HCT116 (cell line): ENCODE results near the gene CCL1. TPM values are rescaled to one million over a fixed set of nuclear protein-coding genes. Genes with fewer than 3 reads are reported as not detected.

ENCODE experiments used
- ATAC-seq: fragments of 200-7000 bp; cut with Tn5 transposase; 2 replicates; pipeline ENCODE4 v1.9.1; 2020; ENCODE audit warnings: mild to moderate bottlenecking, moderate library complexity
- BruUV-seq: library from RNA; stranded (reverse); fragments of 400-500 nt; replicated peaks from 2 replicates; lab custom pipeline; 2021; lab: Mats Ljungman, UMichigan
- CTCF ChIA-PET: fragments of 300-600 bp; sonication (Branson Sonifier 250); formaldehyde crosslinking; loops from one replicate; lab custom pipeline; 2021; ENCODE audit warnings: antibody characterized with exemption; lab: Charles Lee
- POLR2A ChIA-PET: fragments of 300-600, 350-600 bp; sonication (Branson Sonifier 250); formaldehyde crosslinking; loops from one replicate; lab custom pipeline; 2021; ENCODE audit warnings: antibody characterized with exemption; lab: Charles Lee
- RAD21 ChIA-PET, 2 experiments: fragments of 300-600 bp; sonication (Branson Sonifier 250); formaldehyde crosslinking; loops; one replicate each; lab custom pipeline; 2023; ENCODE audit warnings: low total read pairs in 2 of 2; ENCODE audit not compliant: uncharacterized antibody in 2 of 2, unreplicated experiment in 2 of 2, low non-redundant PET in 1 of 2; lab: Charles Lee
- DNase-seq: peaks from one replicate; pipeline ENCODE4 v3.0.0-alpha.2; 2010; ENCODE audit warnings: low read depth, low spot score
- H2AFZ ChIP-seq: fragments of 200-600 bp; shearing (Covaris generic), sonication (generic); 2 replicates; pipeline ENCODE4 v1.6.1; 2017; ENCODE audit warnings: low read depth, mixed run types, mixed read lengths, antibody characterized with exemption, low read length; ENCODE audit not compliant: poor library complexity, severe bottlenecking
- H3K27ac ChIP-seq: 2 replicates; pipeline ENCODE4 v1.5.1; 2012; ENCODE audit warnings: low read depth, low read length
- H3K27me3 ChIP-seq: fragments of 200-600 bp; sonication (generic); 2 replicates; pipeline ENCODE4 v1.6.1; 2016; ENCODE audit warnings: mixed run types, low read length, mixed read lengths; ENCODE audit not compliant: insufficient read depth
- H3K36me3 ChIP-seq, 2 experiments: fragments of 200-500 bp in 1 of 2; fragments of 200-600 bp in 1 of 2; sonication (Bioruptor generic) in 1 of 2; sonication (generic) in 1 of 2; 2 replicates each; pipeline versions ENCODE4 v1.5.1 to v1.6.1; 2014 to 2016; ENCODE audit warnings: low read length in 2 of 2, inconsistent platforms in 1 of 2, mixed read lengths in 1 of 2, mixed run types in 1 of 2; ENCODE audit not compliant: insufficient read depth in 2 of 2, control insufficient read depth in 1 of 2
- H3K4me1 ChIP-seq, 2 experiments: fragments of 200-600 bp in 1 of 2; sonication (generic) in 1 of 2; 2 replicates each; pipeline versions ENCODE4 v1.5.1 to v1.6.1; 2012 to 2017; ENCODE audit warnings: low read length in 2 of 2, inconsistent platforms in 1 of 2, mild to moderate bottlenecking in 1 of 2, mixed read lengths in 1 of 2, mixed run types in 1 of 2, moderate library complexity in 1 of 2; ENCODE audit not compliant: insufficient read depth in 2 of 2, control insufficient read depth in 1 of 2
- H3K4me2 ChIP-seq: fragments of 200-600 bp; sonication (generic); 2 replicates; pipeline ENCODE4 v1.6.1; 2017; ENCODE audit warnings: mixed run types, low read length, mixed read lengths
- H3K4me3 ChIP-seq, 2 experiments: fragments of 200-600 bp in 1 of 2; sonication (generic) in 1 of 2; replicated peaks in 1 of 2; 2 replicates each; pipeline ENCODE4 v1.5.1; 2011 to 2016; ENCODE audit warnings: low read length in 2 of 2, control low read depth in 1 of 2, low read depth in 1 of 2, mild to moderate bottlenecking in 1 of 2, mixed read lengths in 1 of 2, mixed run types in 1 of 2
- H3K79me2 ChIP-seq: fragments of 200-600 bp; sonication (generic); 2 replicates; pipeline ENCODE4 v1.6.1; 2017; ENCODE audit warnings: mild to moderate bottlenecking, mixed run types, low read length, moderate library complexity, mixed read lengths; ENCODE audit not compliant: insufficient read depth
- H3K9ac ChIP-seq: fragments of 200-600 bp; sonication (generic); 2 replicates; pipeline ENCODE4 v1.6.1; 2016; ENCODE audit warnings: low read length, mixed read lengths
- H3K9me2 ChIP-seq: fragments of 200-600 bp; sonication (generic), shearing (Covaris generic); 2 replicates; pipeline ENCODE4 v1.6.1; 2017; ENCODE audit warnings: mixed run types, mild to moderate bottlenecking, moderate library complexity; ENCODE audit not compliant: insufficient read depth
- H3K9me3 ChIP-seq, 2 experiments: fragments of 200-500 bp in 1 of 2; fragments of 200-600 bp in 1 of 2; sonication (Bioruptor generic) in 1 of 2; sonication (generic) in 1 of 2; 2 replicates each; pipeline ENCODE4 v1.6.1; 2014 to 2017; ENCODE audit warnings: low read length in 2 of 2, mixed read lengths in 2 of 2, inconsistent platforms in 1 of 2, low read depth in 1 of 2, mild to moderate bottlenecking in 1 of 2, mixed run types in 1 of 2, moderate library complexity in 1 of 2; ENCODE audit not compliant: control insufficient read depth in 1 of 2, insufficient read depth in 1 of 2
- H4K20me1 ChIP-seq: fragments of 200-600 bp; sonication (generic), shearing (Covaris generic); 2 replicates; pipeline ENCODE4 v1.6.1; 2017; ENCODE audit warnings: mixed run types, mild to moderate bottlenecking, moderate library complexity; ENCODE audit not compliant: insufficient read depth
- CBX3 ChIP-seq: IDR thresholded peaks from 2 replicates; pipeline ENCODE4 v1.6.1; 2012; ENCODE audit warnings: low read depth
- CTCF ChIP-seq, 3 experiments: fragments of 200-600 bp in 1 of 3; sonication (generic) in 1 of 3; IDR thresholded peaks in 2 of 3; conservative IDR thresholded peaks in 1 of 3; 2 replicates each; pipeline ENCODE4 v1.5.1; 2012 to 2017; ENCODE audit warnings: low read depth in 2 of 3, low read length in 2 of 3, antibody characterized with exemption in 1 of 3, borderline replicate concordance in 1 of 3, control low read depth in 1 of 3, mild to moderate bottlenecking in 1 of 3, mixed read lengths in 1 of 3, mixed run types in 1 of 3, moderate library complexity in 1 of 3; ENCODE audit not compliant: insufficient read depth in 1 of 3
- EZH2 ChIP-seq: fragments of 200-600 bp; sonication (generic); IDR thresholded peaks from 2 replicates; pipeline ENCODE4 v1.6.1; 2017; ENCODE audit warnings: antibody characterized with exemption, mixed run types
- MAX ChIP-seq: IDR thresholded peaks from 2 replicates; pipeline ENCODE4 v1.6.1; 2012
- POLR2A ChIP-seq: IDR thresholded peaks from 2 replicates; pipeline ENCODE4 v1.7.0; 2011; ENCODE audit warnings: borderline replicate concordance; ENCODE audit not compliant: insufficient read depth, insufficient read length; ENCODE audit errors: extremely low read depth
- POLR2AphosphoS5 ChIP-seq: IDR thresholded peaks from 2 replicates; pipeline ENCODE4 v1.6.1; 2011; ENCODE audit warnings: mild to moderate bottlenecking, low read depth, low read length, moderate library complexity
- SIN3A ChIP-seq: IDR thresholded peaks from 2 replicates; pipeline ENCODE4 v1.6.1; 2012; ENCODE audit warnings: low read depth
- TCF7L2 ChIP-seq: IDR thresholded peaks from 2 replicates; pipeline ENCODE4 v1.7.0; 2011; ENCODE audit warnings: borderline replicate concordance, inconsistent platforms; ENCODE audit not compliant: insufficient read depth, insufficient read length; ENCODE audit errors: extremely low read depth
- YY1 ChIP-seq: IDR thresholded peaks from 2 replicates; pipeline ENCODE4 v1.6.1; 2011; ENCODE audit warnings: low read length, low read depth, moderate library complexity, mild to moderate bottlenecking; ENCODE audit not compliant: insufficient replicate concordance; ENCODE audit errors: extremely low read depth
- ZBTB33 ChIP-seq: IDR thresholded peaks from 2 replicates; pipeline ENCODE4 v1.6.1; 2011; ENCODE audit warnings: mild to moderate bottlenecking, low read length, moderate library complexity; ENCODE audit not compliant: insufficient replicate concordance; ENCODE audit errors: extremely low read depth
- intact Hi-C: fragments of 100-400 bp; cut with micrococcal nuclease; formaldehyde crosslinking; loops from 2 replicates; pipeline ENCODE4 v1.10.0; 2022
- total RNA-seq: library from RNA; stranded (reverse); gene quantifications from one replicate; pipeline ENCODE4 v1.2.1, GENCODE V29; 2021; ENCODE audit not compliant: unreplicated experiment
- TF ChIP-seq, protein P1 (sequence below): IDR thresholded peaks from 2 replicates; pipeline ENCODE4 v1.6.1; 2012
- TF ChIP-seq, protein P2 (sequence below): IDR thresholded peaks from 2 replicates; pipeline ENCODE4 v1.6.1; 2012; ENCODE audit warnings: low read depth

The CCL1 gene
- total RNA-seq, 1 experiment from 2014 or later: not detected

GRCh38 chr17:34403006-34403405, 40.0 kb upstream of the CCL1 start:
- no peak overlapping the region for H3K27ac ChIP-seq
- H3K9me3 ChIP-seq: no peaks in the 10 kb centered on the region
- H3K4me2 ChIP-seq: no peak overlapping the region
- H2AFZ ChIP-seq: no peak overlapping the region
- H3K4me1 ChIP-seq: no peaks in the 10 kb centered on the region
- DNase-seq (no peak), ATAC-seq (no peak)
- H3K9me2 ChIP-seq: no peaks in the 10 kb centered on the region
- POLR2A ChIA-PET: no interaction called here
- intact Hi-C loops: no loop called here
- no peak overlapping the region for H3K9ac ChIP-seq
- RAD21 ChIA-PET: no interaction called here
- no TSS peak for BruUV-seq
- no peak overlapping the region for H3K4me3 ChIP-seq
- no peaks in the 10 kb centered on the region for H4K20me1 ChIP-seq
- CTCF ChIA-PET: no interaction called here
- peaks cover 23% of the 10 kb centered on the region for H3K27me3 ChIP-seq
- H3K79me2 ChIP-seq: no peaks in the 10 kb centered on the region
- no peak for TF ChIP-seq EZH2
- H3K36me3 ChIP-seq: no peaks in the 10 kb centered on the region

DNA sequence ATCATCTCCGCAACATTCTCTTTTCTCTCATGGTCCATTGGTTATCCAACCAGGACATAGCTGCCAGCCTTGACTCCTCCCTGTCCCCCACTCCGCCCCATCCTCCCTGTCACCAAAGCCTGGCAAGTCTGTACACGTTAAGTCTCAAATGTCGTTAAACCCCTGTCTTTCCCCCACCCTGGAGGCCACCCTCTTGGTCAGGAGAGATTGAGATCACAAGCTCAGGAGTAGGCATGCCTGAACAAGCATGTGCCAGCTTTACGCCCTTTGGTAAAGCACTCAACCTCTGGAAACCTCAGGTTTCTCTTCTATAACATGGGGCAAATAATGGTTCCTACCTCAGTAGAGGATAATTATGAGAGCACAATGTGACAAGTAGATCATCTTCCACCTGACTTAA, 38.1 kb upstream of the CCL1 start:
- intact Hi-C loops: no loop called here
- no peaks in the 10 kb centered on the region for H4K20me1 ChIP-seq
- ChIA-PET POLR2A (no interaction called here), RAD21 (no interaction called here), CTCF (no interaction called here)
- peaks cover 33% of the 10 kb centered on the region for H3K27me3 ChIP-seq
- BruUV-seq: no TSS peak
- no peak overlapping the region for H3K27ac ChIP-seq
- no peaks in the 10 kb centered on the region for H3K9me2 ChIP-seq
- no peaks in the 10 kb centered on the region for H3K9me3 ChIP-seq
- no peak overlapping the region for H3K4me3 ChIP-seq
- H2AFZ ChIP-seq: no peak overlapping the region
- ATAC-seq (no peak), DNase-seq (no peak)
- no peaks in the 10 kb centered on the region for H3K79me2 ChIP-seq
- no peaks in the 10 kb centered on the region for H3K4me1 ChIP-seq
- H3K36me3 ChIP-seq: no peaks in the 10 kb centered on the region
- H3K4me2 ChIP-seq: no peak overlapping the region
- no peak overlapping the region for H3K9ac ChIP-seq
- TF ChIP-seq, protein P1, sequence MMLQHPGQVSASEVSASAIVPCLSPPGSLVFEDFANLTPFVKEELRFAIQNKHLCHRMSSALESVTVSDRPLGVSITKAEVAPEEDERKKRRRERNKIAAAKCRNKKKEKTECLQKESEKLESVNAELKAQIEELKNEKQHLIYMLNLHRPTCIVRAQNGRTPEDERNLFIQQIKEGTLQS: no peak
- TF ChIP-seq ZBTB33: no peak
- TF ChIP-seq CTCF (IDR thresholded peaks at IDR 0.05 in 2 of 3, conservative IDR thresholded peaks at IDR 0.05 in 1 of 3; ENCODE audit: borderline replicate concordance in 1 of 3, insufficient read depth in 1 of 3, low read depth in 2 of 3, low read length in 2 of 3): no peak
- no peak for TF ChIP-seq POLR2A
- no peak for TF ChIP-seq MAX
- no peak for TF ChIP-seq TCF7L2
- TF ChIP-seq YY1: no peak
- TF ChIP-seq CBX3: no peak
- no peak for TF ChIP-seq POLR2AphosphoS5
- TF ChIP-seq SIN3A: no peak
- TF ChIP-seq, protein P2, sequence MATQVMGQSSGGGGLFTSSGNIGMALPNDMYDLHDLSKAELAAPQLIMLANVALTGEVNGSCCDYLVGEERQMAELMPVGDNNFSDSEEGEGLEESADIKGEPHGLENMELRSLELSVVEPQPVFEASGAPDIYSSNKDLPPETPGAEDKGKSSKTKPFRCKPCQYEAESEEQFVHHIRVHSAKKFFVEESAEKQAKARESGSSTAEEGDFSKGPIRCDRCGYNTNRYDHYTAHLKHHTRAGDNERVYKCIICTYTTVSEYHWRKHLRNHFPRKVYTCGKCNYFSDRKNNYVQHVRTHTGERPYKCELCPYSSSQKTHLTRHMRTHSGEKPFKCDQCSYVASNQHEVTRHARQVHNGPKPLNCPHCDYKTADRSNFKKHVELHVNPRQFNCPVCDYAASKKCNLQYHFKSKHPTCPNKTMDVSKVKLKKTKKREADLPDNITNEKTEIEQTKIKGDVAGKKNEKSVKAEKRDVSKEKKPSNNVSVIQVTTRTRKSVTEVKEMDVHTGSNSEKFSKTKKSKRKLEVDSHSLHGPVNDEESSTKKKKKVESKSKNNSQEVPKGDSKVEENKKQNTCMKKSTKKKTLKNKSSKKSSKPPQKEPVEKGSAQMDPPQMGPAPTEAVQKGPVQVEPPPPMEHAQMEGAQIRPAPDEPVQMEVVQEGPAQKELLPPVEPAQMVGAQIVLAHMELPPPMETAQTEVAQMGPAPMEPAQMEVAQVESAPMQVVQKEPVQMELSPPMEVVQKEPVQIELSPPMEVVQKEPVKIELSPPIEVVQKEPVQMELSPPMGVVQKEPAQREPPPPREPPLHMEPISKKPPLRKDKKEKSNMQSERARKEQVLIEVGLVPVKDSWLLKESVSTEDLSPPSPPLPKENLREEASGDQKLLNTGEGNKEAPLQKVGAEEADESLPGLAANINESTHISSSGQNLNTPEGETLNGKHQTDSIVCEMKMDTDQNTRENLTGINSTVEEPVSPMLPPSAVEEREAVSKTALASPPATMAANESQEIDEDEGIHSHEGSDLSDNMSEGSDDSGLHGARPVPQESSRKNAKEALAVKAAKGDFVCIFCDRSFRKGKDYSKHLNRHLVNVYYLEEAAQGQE: no peak
